HEK293 (cell line): ENCODE results near the gene CDC37.

Experiments used
- BCL6B ChIP-seq: fragments of 450-650 bp; formaldehyde crosslinking; IDR thresholded peaks from 2 replicates; pipeline ENCODE4 v1.5.1; 2017; ENCODE audit warnings: missing biosample characterization, missing genetic modification characterization
- INSM2 ChIP-seq: fragments of 450-650 bp; formaldehyde crosslinking; IDR thresholded peaks from 2 replicates; pipeline ENCODE4 v1.5.1; 2016; ENCODE audit warnings: missing biosample characterization, missing genetic modification characterization
- KLF1 ChIP-seq: fragments of 450-650 bp; formaldehyde crosslinking; IDR thresholded peaks from 2 replicates; pipeline ENCODE4 v1.5.1; 2016; ENCODE audit warnings: missing biosample characterization, missing genetic modification characterization
- PRDM2 ChIP-seq: fragments of 450-650 bp; formaldehyde crosslinking; IDR thresholded peaks from 2 replicates; pipeline ENCODE4 v1.5.1; 2016; ENCODE audit warnings: missing biosample characterization, missing genetic modification characterization, borderline replicate concordance
- SETDB1 ChIP-seq: IDR thresholded peaks from one replicate; pipeline ENCODE4 v1.6.1; 2017; ENCODE audit warnings: mild to moderate bottlenecking, low read length, moderate library complexity, mixed read lengths; ENCODE audit not compliant: insufficient read length
- YY1 ChIP-seq: fragments of 450-650 bp; formaldehyde crosslinking; IDR thresholded peaks from 2 replicates; pipeline ENCODE4 v1.5.1; 2018; ENCODE audit warnings: missing biosample characterization, missing genetic modification characterization
- ZBTB20 ChIP-seq: fragments of 450-650 bp; formaldehyde crosslinking; IDR thresholded peaks from 2 replicates; pipeline ENCODE4 v1.5.1; 2016; ENCODE audit warnings: missing biosample characterization, missing genetic modification characterization
- ZNF19 ChIP-seq: fragments of 450-650 bp; formaldehyde crosslinking; IDR thresholded peaks from 2 replicates; pipeline ENCODE4; 2016; ENCODE audit warnings: missing biosample characterization, missing genetic modification characterization, low read depth
- ZNF239 ChIP-seq: fragments of 450-650 bp; formaldehyde crosslinking; IDR thresholded peaks from 2 replicates; pipeline ENCODE4 v1.5.1; 2016; ENCODE audit warnings: missing biosample characterization, missing genetic modification characterization
- ZNF266 ChIP-seq: fragments of 450-650 bp; formaldehyde crosslinking; IDR thresholded peaks from 2 replicates; pipeline ENCODE4 v1.5.1; 2016; ENCODE audit warnings: missing biosample characterization, missing genetic modification characterization, low read depth
- ZNF311 ChIP-seq: fragments of 450-650 bp; formaldehyde crosslinking; IDR thresholded peaks from 2 replicates; pipeline ENCODE4 v1.5.1; 2017; ENCODE audit warnings: missing biosample characterization, missing genetic modification characterization, borderline replicate concordance
- ZNF350 ChIP-seq: fragments of 450-650 bp; formaldehyde crosslinking; IDR thresholded peaks from 2 replicates; pipeline ENCODE4 v1.5.0; 2017; ENCODE audit warnings: missing biosample characterization, mild to moderate bottlenecking, missing genetic modification characterization
- ZNF37A ChIP-seq: fragments of 450-650 bp; IDR thresholded peaks from 2 replicates; pipeline ENCODE4 v1.5.1; 2018; ENCODE audit warnings: missing biosample characterization, missing genetic modification characterization
- ZNF394 ChIP-seq: fragments of 450-650 bp; formaldehyde crosslinking; IDR thresholded peaks from 2 replicates; pipeline ENCODE4 v1.5.1; 2016; ENCODE audit warnings: missing biosample characterization, missing genetic modification characterization, mild to moderate bottlenecking, moderate library complexity, borderline replicate concordance
- ZNF398 ChIP-seq: fragments of 450-650 bp; formaldehyde crosslinking; IDR thresholded peaks from 2 replicates; pipeline ENCODE4 v1.5.1; 2017; ENCODE audit warnings: missing biosample characterization, missing genetic modification characterization
- ZNF404 ChIP-seq: fragments of 450-650 bp; formaldehyde crosslinking; IDR thresholded peaks from 2 replicates; pipeline ENCODE4 v1.5.1; 2017; ENCODE audit warnings: missing biosample characterization, missing genetic modification characterization
- ZNF426 ChIP-seq: fragments of 450-650 bp; formaldehyde crosslinking; IDR thresholded peaks from 2 replicates; pipeline ENCODE4 v1.5.1; 2017; ENCODE audit warnings: missing biosample characterization, missing genetic modification characterization, mild to moderate bottlenecking, inconsistent platforms, moderate library complexity
- ZNF501 ChIP-seq: fragments of 450-650 bp; formaldehyde crosslinking; IDR thresholded peaks from 2 replicates; pipeline ENCODE4 v1.5.1; 2016; ENCODE audit warnings: missing biosample characterization, missing genetic modification characterization
- ZNF513 ChIP-seq: fragments of 450-650 bp; IDR thresholded peaks from 2 replicates; pipeline ENCODE4 v1.5.1; 2018; ENCODE audit warnings: missing biosample characterization, missing genetic modification characterization
- ZNF548 ChIP-seq: fragments of 450-650 bp; formaldehyde crosslinking; IDR thresholded peaks from 2 replicates; pipeline ENCODE4 v1.5.1; 2016; ENCODE audit warnings: missing biosample characterization, missing genetic modification characterization
- ZNF555 ChIP-seq: fragments of 450-650 bp; formaldehyde crosslinking; conservative IDR thresholded peaks from 2 replicates; pipeline ENCODE4 v1.5.1; 2017; ENCODE audit warnings: missing biosample characterization, mild to moderate bottlenecking, missing genetic modification characterization, inconsistent platforms
- ZNF677 ChIP-seq: fragments of 450-650 bp; IDR thresholded peaks from 2 replicates; pipeline ENCODE4 v1.5.0; 2018; ENCODE audit warnings: missing biosample characterization, mild to moderate bottlenecking, missing genetic modification characterization, moderate library complexity
- ZNF701 ChIP-seq: fragments of 450-650 bp; formaldehyde crosslinking; IDR thresholded peaks from 2 replicates; pipeline ENCODE4 v1.5.1; 2016; ENCODE audit warnings: missing biosample characterization, missing genetic modification characterization
- ZNF776 ChIP-seq: fragments of 450-650 bp; formaldehyde crosslinking; IDR thresholded peaks from 2 replicates; pipeline ENCODE4 v1.5.0; 2017; ENCODE audit warnings: missing biosample characterization, missing genetic modification characterization, borderline replicate concordance
- ZNF791 ChIP-seq: fragments of 450-650 bp; formaldehyde crosslinking; IDR thresholded peaks from 2 replicates; pipeline ENCODE4 v1.5.1; 2016; ENCODE audit warnings: missing biosample characterization, missing genetic modification characterization
- ZSCAN4 ChIP-seq: fragments of 450-650 bp; formaldehyde crosslinking; IDR thresholded peaks from 2 replicates; pipeline ENCODE4 v1.5.1; 2017; ENCODE audit warnings: missing biosample characterization, missing genetic modification characterization

CDC37 gene

GRCh38 chr19:10380313-10381102 is 22.8 kb downstream of the CDC37 start, which contains the start of gene TYK2 (continued):
- TF ChIP-seq ZSCAN4 (tag by site-specific recombination) (no peak), ZNF776 (tag by site-specific recombination) (no peak), ZNF501 (tag by site-specific recombination) (peak; percentile 15; the same call in 1 of the 2 replicates), YY1 (tag by site-specific recombination) (no peak), ZNF350 (tag by site-specific recombination) (no peak), ZNF791 (tag by site-specific recombination) (no peak), ZNF548 (tag by site-specific recombination) (no peak), SETDB1 (no peak), ZNF19 (no peak), KLF1 (peak; percentile 59), ZNF404 (tag by site-specific recombination) (no peak), ZNF266 (tag by site-specific recombination) (no peak), ZNF701 (tag by site-specific recombination) (no peak), ZNF311 (tag by site-specific recombination) (no peak), PRDM2 (tag by site-specific recombination) (0 out of 2 replicates have a peak, but pooled peaks have one; percentile 23), BCL6B (tag by site-specific recombination) (no peak), ZNF426 (tag by site-specific recombination) (no peak), ZNF513 (tag by site-specific recombination) (no peak), ZNF37A (tag by site-specific recombination) (no peak), ZNF398 (tag by site-specific recombination) (no peak; the same call in none of the 2 replicates), ZBTB20 (tag by site-specific recombination) (peak; percentile 64), ZNF555 (no peak), ZNF239 (tag by site-specific recombination) (no peak; the same call in 1 of the 2 replicates), INSM2 (peak; percentile 78; the same call in 1 of the 2 replicates), ZNF394 (peak; percentile 82), ZNF677 (tag by site-specific recombination) (no peak)
